ENCODE results near the gene PKNOX2. TPM values are rescaled to one million over a fixed set of nuclear protein-coding genes. Genes with fewer than 3 reads are reported as not detected.

PKNOX2 gene
- total and polyA plus RNA-seq, 2 of the 8 experiments (the other 6 are each of a cell fraction or from before 2014, with no cell fraction given) = 2.0 TPM

- H2BK12ac ChIP-seq (ENCODE audit: low read depth, low read length) = peak overlapping the region; percentile 94; the same call in 1 of the 2 replicates
- WGBS, 2 experiments (ENCODE audit: extremely low coverage in 1 of 2, insufficient coverage in 1 of 2, insufficient read length in 1 of 2, insufficient replicate concordance in 2 of 2, low coverage in 1 of 2, low lambda C conversion rate in 2 of 2, missing lambda C conversion rate in 1 of 2) = 11% methylated on average over 11 of the region's 11 CpGs; no CpG with 5 or more reads in 1 of the 2 experiments
- peaks cover 25 to 39% (median 38%) of the 10 kb centered on the region in 4 experiments for H3K4me1 ChIP-seq (replicated peaks in 1 of 4; ENCODE audit: control insufficient read depth in 3 of 4, insufficient read depth in 4 of 4, low read length in 3 of 4)
- peak overlapping the region; percentile 88 for H2AFZ ChIP-seq (ENCODE audit: low read length)
- H3K14ac ChIP-seq (ENCODE audit: insufficient read length) = no peak overlapping the region
- H4K91ac ChIP-seq (replicated peaks; ENCODE audit: insufficient read length, low read length) = peak overlapping the region; percentile 79
- no peak overlapping the region for H3K56ac ChIP-seq (replicated peaks; ENCODE audit: insufficient read length, low read depth, low read length)
- peak overlapping the region in 3 of 4 experiments; percentile 26 to 56 (median 28); a peak in 3 of 7 replicates for H3K9ac ChIP-seq (replicated peaks in 1 of 4; ENCODE audit: extremely low read depth in 1 of 4, low read depth in 3 of 4, low read length in 3 of 4)
- H3K4ac ChIP-seq (replicated peaks; ENCODE audit: insufficient read length, low read depth, low read length) = no peak overlapping the region
- H3K79me1 ChIP-seq (ENCODE audit: low read depth, low read length) = no peaks in the 10 kb centered on the region
- H3K27ac ChIP-seq (ENCODE audit: low read depth, low read length) = peak overlapping the region; percentile 49
- H2BK20ac ChIP-seq (ENCODE audit: low read length) = peak overlapping the region; percentile 83
- H3K79me2 ChIP-seq (ENCODE audit: control insufficient read depth in 1 of 2, insufficient read depth in 2 of 2, low read length in 2 of 2) = no peaks in the 10 kb centered on the region
- no peaks in the 10 kb centered on the region for H4K20me1 ChIP-seq (replicated peaks in 1 of 2; ENCODE audit: control insufficient read depth in 1 of 2, insufficient read depth in 2 of 2, low read length in 2 of 2)
- H3K4me2 ChIP-seq (ENCODE audit: insufficient read depth in 1 of 2, low read depth in 2 of 2, low read length in 2 of 2) = peak overlapping the region; percentile 81 to 90
- FAIRE-seq (peak; percentile 91), DNase-seq (ENCODE audit: low read depth in 1 of 2, low spot score in 2 of 2) (peak; percentile 68 to 88)
- H3K23ac ChIP-seq (ENCODE audit: insufficient read length) = no peak overlapping the region
- peak overlapping the region; percentile 97; the same call in 1 of the 2 replicates for H2BK5ac ChIP-seq (ENCODE audit: low read depth, low read length)
- H2BK120ac ChIP-seq (replicated peaks; ENCODE audit: low read depth, low read length) = peak overlapping the region; percentile 65
- peak overlapping the region; percentile 99 for H3K18ac ChIP-seq (ENCODE audit: extremely low read depth, low read length)
- H3K23me2 ChIP-seq (ENCODE audit: low read depth, low read length) = peaks cover 9% of the 10 kb centered on the region; the same call in 1 of the 2 replicates
- no peaks in the 10 kb centered on the region for H3K9me3 ChIP-seq (ENCODE audit: insufficient read depth in 2 of 2, low read depth in 1 of 2, low read length in 1 of 2)
- CTCF ChIA-PET (ENCODE audit: partially characterized antibody) = interaction anchor here (0.6 to 16.9 kb wide), 21 partner anchors 10 to 280 kb away, joined by 3 to 315 read pairs (median 6); no protein-coding TSS in a partner anchor
- peak overlapping the region; percentile 19 to 49 (median 34); a peak in 6 of 8 replicates for H3K4me3 ChIP-seq (ENCODE audit: extremely low read depth in 1 of 4, insufficient read depth in 2 of 4, low read depth in 3 of 4, low read length in 4 of 4)
- POLR2A ChIA-PET (ENCODE audit: partially characterized antibody) = interaction anchor here (0.6 to 2.7 kb wide), 8 partner anchors 10 to 313 kb away, joined by 3 to 15 read pairs (median 4); no protein-coding TSS in a partner anchor
- H4K5ac ChIP-seq (ENCODE audit: insufficient read length, low read depth, low read length) = peak overlapping the region; percentile 75
- H2BK15ac ChIP-seq (ENCODE audit: low read length) = no peak overlapping the region
- peaks cover 0 to 4% (median 0%) of the 10 kb centered on the region in 4 experiments; a peak in 2 of 7 replicates for H3K27me3 ChIP-seq (replicated peaks in 1 of 4; ENCODE audit: control insufficient read depth in 3 of 4, extremely low read depth in 1 of 4, insufficient read depth in 3 of 4, low read length in 3 of 4)
- no peak overlapping the region for H2AK5ac ChIP-seq (ENCODE audit: low read depth, low read length)
- no peaks in the 10 kb centered on the region for H3K36me3 ChIP-seq (ENCODE audit: control insufficient read depth in 2 of 4, insufficient read depth in 4 of 4, low read length in 3 of 4)
- no peak overlapping the region for H4K8ac ChIP-seq (ENCODE audit: extremely low read depth, insufficient read depth, low read length)
- TF ChIP-seq FOSL1 (IDR thresholded peaks at IDR 0.05; ENCODE audit: insufficient read depth, low read depth, low read length) (no peak), SP1 (IDR thresholded peaks at IDR 0.05; ENCODE audit: low read depth, low read length) (peak; percentile 87), SIX5 (IDR thresholded peaks at IDR 0.05; ENCODE audit: low read depth, low read length) (no peak), CTBP2 (IDR thresholded peaks at IDR 0.05; ENCODE audit: borderline replicate concordance, insufficient read depth, insufficient read length, low read length) (peak; percentile 58), TAF7 (optimal IDR thresholded peaks at IDR 0.05; ENCODE audit: borderline replicate concordance, low read depth, low read length) (no peak), ZNF274 (IDR thresholded peaks at IDR 0.05; ENCODE audit: borderline replicate concordance, extremely low read depth, low read length) (no peak), EZH2 (IDR thresholded peaks at IDR 0.05; ENCODE audit: low read depth, low read length, severe bottlenecking) (no peak), MAFK (IDR thresholded peaks at IDR 0.05; ENCODE audit: low read depth, low read length) (no peak)
- TF ChIP-seq, protein P1, sequence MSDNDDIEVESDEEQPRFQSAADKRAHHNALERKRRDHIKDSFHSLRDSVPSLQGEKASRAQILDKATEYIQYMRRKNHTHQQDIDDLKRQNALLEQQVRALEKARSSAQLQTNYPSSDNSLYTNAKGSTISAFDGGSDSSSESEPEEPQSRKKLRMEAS (IDR thresholded peaks at IDR 0.05) = peak; percentile 59
- TF ChIP-seq, protein P2, sequence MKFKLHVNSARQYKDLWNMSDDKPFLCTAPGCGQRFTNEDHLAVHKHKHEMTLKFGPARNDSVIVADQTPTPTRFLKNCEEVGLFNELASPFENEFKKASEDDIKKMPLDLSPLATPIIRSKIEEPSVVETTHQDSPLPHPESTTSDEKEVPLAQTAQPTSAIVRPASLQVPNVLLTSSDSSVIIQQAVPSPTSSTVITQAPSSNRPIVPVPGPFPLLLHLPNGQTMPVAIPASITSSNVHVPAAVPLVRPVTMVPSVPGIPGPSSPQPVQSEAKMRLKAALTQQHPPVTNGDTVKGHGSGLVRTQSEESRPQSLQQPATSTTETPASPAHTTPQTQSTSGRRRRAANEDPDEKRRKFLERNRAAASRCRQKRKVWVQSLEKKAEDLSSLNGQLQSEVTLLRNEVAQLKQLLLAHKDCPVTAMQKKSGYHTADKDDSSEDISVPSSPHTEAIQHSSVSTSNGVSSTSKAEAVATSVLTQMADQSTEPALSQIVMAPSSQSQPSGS (IDR thresholded peaks at IDR 0.05; ENCODE audit: low read length) = no peak
These were observed 206.9 kb downstream of the PKNOX2 start for GRCh38 chr11:125371431-125371935.

Measured in H1 (cell line).